Esophagus muscularis mucosa (tissue), 4 donors: Measurements from ENCODE around the gene KPNA1. TPM values are rescaled to one million over a fixed set of nuclear protein-coding genes. Genes with fewer than 3 reads are reported as not detected.

Source experiments
- DNase-seq: peaks from one replicate; pipeline ENCODE4 v3.0.0-alpha.2; 2017; ENCODE audit errors: extremely low spot score
- H3K27ac ChIP-seq, 4 donors: fragments of 200-600 bp; sonication (generic); replicated peaks in 1 of 4; 1 replicate in 3 of 4; 2 replicates in 1 of 4; pipeline ENCODE4 v1.5.1; 2016 to 2019; ENCODE audit warnings: mild to moderate bottlenecking in 1 of 4
- H3K27me3 ChIP-seq, 4 donors: fragments of 200-600 bp; sonication (generic); one replicate each; pipeline versions ENCODE4 v1.5.1 to v1.6.0; 2016 to 2019
- H3K36me3 ChIP-seq, 4 donors: fragments of 200-600 bp; sonication (generic); one replicate each; pipeline ENCODE4 v1.5.1; 2016 to 2019
- H3K4me1 ChIP-seq, 4 donors: fragments of 200-600 bp; sonication (generic); one replicate each; pipeline ENCODE4 v1.5.1; 2016 to 2019
- H3K4me3 ChIP-seq, 4 donors: fragments of 200-600 bp; sonication (generic); 1 replicate in 2 of 4; 2 replicates in 2 of 4; pipeline ENCODE4 v1.5.1; 2016 to 2019; ENCODE audit warnings: mild to moderate bottlenecking in 4 of 4, moderate library complexity in 1 of 4
- H3K9me3 ChIP-seq, 4 donors: fragments of 200-600 bp; sonication (generic); 1 replicate in 3 of 4; 2 replicates in 1 of 4; pipeline ENCODE4 v1.5.1; 2016 to 2019
- EP300 ChIP-seq: sonication (generic); formaldehyde crosslinking; IDR thresholded peaks from one replicate; pipeline ENCODE4 v1.6.1; 2017; ENCODE audit warnings: antibody characterized with exemption
- POLR2A ChIP-seq: fragments of 450-650 bp; IDR thresholded peaks from one replicate; pipeline ENCODE4 v1.6.1; 2017; ENCODE audit warnings: antibody characterized with exemption, moderate library complexity, mild to moderate bottlenecking, low read depth
- POLR2AphosphoS5 ChIP-seq, 2 donors: sonication (generic); formaldehyde crosslinking; IDR thresholded peaks; one replicate each; pipeline ENCODE4 v1.6.1; 2017; ENCODE audit warnings: antibody characterized with exemption in 2 of 2
- WGBS: methylation state at CpG from one replicate; pipeline ENCODE4 v1.1.5; 2018; 5-methylcytosine and 5-hydroxymethylcytosine counted together
- intact Hi-C: fragments of 100-400 bp; cut with DNase I; formaldehyde crosslinking; loops from one replicate; pipeline ENCODE4 v1.15.1; 2023
- total RNA-seq, 4 donors: library from RNA; depleted of rRNA; stranded (reverse); fragments of >200 nt; gene quantifications; one replicate each; pipeline versions ENCODE4 v1.1.0 to v1.2.1, GENCODE V29; 2016
- TF ChIP-seq, protein P1 (sequence below), 3 experiments: fragments of 200-600 bp in 2 of 3; fragments of 450-650 bp in 1 of 3; sonication (generic) in 2 of 3; IDR thresholded peaks; one replicate each; pipeline ENCODE4 v1.5.1; 2017 to 2019; ENCODE audit warnings: antibody characterized with exemption in 3 of 3, mild to moderate bottlenecking in 2 of 3, moderate library complexity in 1 of 3

The KPNA1 gene
- total RNA-seq, 4 donors from 2014 or later: 28.2 to 47.4 (median 45.3) TPM

GRCh38 chr3:122435950-122436349 is 78.8 kb downstream of the KPNA1 start:
- no peaks in the 10 kb centered on the region for H3K27me3 ChIP-seq
- no peak for DNase-seq
- H3K36me3 ChIP-seq: peaks cover 25 to 96% (median 82%) of the 10 kb centered on the region in 4 donors
- no peak overlapping the region for H3K4me3 ChIP-seq
- intact Hi-C loops: no loop called here
- 98% methylated on average over 9 of the region's 9 CpGs for WGBS
- TF ChIP-seq POLR2AphosphoS5 (IDR thresholded peaks at IDR 0.05): no peak
- no peak for TF ChIP-seq EP300
- no peak for TF ChIP-seq POLR2A
- TF ChIP-seq, protein P1, sequence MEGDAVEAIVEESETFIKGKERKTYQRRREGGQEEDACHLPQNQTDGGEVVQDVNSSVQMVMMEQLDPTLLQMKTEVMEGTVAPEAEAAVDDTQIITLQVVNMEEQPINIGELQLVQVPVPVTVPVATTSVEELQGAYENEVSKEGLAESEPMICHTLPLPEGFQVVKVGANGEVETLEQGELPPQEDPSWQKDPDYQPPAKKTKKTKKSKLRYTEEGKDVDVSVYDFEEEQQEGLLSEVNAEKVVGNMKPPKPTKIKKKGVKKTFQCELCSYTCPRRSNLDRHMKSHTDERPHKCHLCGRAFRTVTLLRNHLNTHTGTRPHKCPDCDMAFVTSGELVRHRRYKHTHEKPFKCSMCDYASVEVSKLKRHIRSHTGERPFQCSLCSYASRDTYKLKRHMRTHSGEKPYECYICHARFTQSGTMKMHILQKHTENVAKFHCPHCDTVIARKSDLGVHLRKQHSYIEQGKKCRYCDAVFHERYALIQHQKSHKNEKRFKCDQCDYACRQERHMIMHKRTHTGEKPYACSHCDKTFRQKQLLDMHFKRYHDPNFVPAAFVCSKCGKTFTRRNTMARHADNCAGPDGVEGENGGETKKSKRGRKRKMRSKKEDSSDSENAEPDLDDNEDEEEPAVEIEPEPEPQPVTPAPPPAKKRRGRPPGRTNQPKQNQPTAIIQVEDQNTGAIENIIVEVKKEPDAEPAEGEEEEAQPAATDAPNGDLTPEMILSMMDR (IDR thresholded peaks at IDR 0.05): no peak
- H3K9me3 ChIP-seq: no peaks in the 10 kb centered on the region
- H3K4me1 ChIP-seq: no peaks in the 10 kb centered on the region
- H3K27ac ChIP-seq: no peak overlapping the region

GRCh38 chr3:122430371-122430770 is 84.4 kb downstream of the KPNA1 start:
- no peak overlapping the region for H3K4me3 ChIP-seq
- intact Hi-C loops: no loop called here
- H3K36me3 ChIP-seq: peaks cover 33 to 87% (median 69%) of the 10 kb centered on the region in 4 donors
- H3K4me1 ChIP-seq: peaks cover 0 to 7% (median 0%) of the 10 kb centered on the region in 4 donors
- no peak for TF ChIP-seq EP300
- 95% methylated on average over 2 of the region's 2 CpGs for WGBS
- no peaks in the 10 kb centered on the region for H3K27me3 ChIP-seq
- DNase-seq: no peak
- no peak overlapping the region for H3K27ac ChIP-seq
- no peaks in the 10 kb centered on the region for H3K9me3 ChIP-seq

- WGBS: 82% methylated on average over 2 of the region's 2 CpGs
- H3K36me3 ChIP-seq: peaks cover 33 to 78% (median 62%) of the 10 kb centered on the region in 4 donors
- intact Hi-C loops: no loop called here
- no peak overlapping the region for H3K4me3 ChIP-seq
- H3K27ac ChIP-seq: no peak overlapping the region
- DNase-seq: no peak
- TF ChIP-seq, protein P1 (IDR thresholded peaks at IDR 0.05): no peak
- TF ChIP-seq EP300: no peak
- TF ChIP-seq POLR2AphosphoS5 (IDR thresholded peaks at IDR 0.05): no peak
- TF ChIP-seq POLR2A: no peak
- H3K27me3 ChIP-seq: no peaks in the 10 kb centered on the region
- H3K9me3 ChIP-seq: no peaks in the 10 kb centered on the region
- H3K4me1 ChIP-seq: peaks cover 0 to 7% (median 0%) of the 10 kb centered on the region in 4 donors
Measured at GRCh38 chr3:122427857-122428471, 86.8 kb downstream of the KPNA1 start.

DNA sequence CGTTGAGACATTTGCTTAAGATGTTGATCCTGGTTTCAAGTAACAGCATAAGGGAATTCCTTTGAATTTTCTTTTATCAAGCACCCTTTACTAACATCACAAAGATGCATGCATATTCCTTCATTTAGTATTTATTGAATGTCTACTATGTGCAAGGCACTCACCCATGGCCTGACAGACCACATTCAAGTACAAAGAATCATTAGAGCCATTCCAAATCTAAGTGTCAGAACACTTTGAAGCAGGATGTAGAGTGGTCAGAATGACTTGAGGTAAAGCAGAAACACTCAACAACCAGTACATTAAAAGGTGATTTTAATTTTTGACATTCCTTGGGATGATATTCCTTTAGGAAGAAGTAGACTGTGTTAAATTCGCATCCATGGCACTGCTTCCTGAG is 92.9 kb downstream of the KPNA1 start:
- intact Hi-C loops: no loop called here
- WGBS: 92% methylated on average over 2 of the region's 2 CpGs
- H3K27ac ChIP-seq: no peak overlapping the region
- H3K4me3 ChIP-seq: no peak overlapping the region
- H3K36me3 ChIP-seq: peaks cover 25 to 39% (median 30%) of the 10 kb centered on the region in 4 donors
- H3K27me3 ChIP-seq: no peaks in the 10 kb centered on the region
- TF ChIP-seq EP300 (no peak), POLR2AphosphoS5 (IDR thresholded peaks at IDR 0.05) (no peak)
- TF ChIP-seq, protein P1 (IDR thresholded peaks at IDR 0.05): no peak
- no peak for DNase-seq
- no peaks in the 10 kb centered on the region for H3K9me3 ChIP-seq
- H3K4me1 ChIP-seq: peaks cover 6 to 9% (median 6%) of the 10 kb centered on the region in 4 donors

GRCh38 chr3:122421101-122421500 is 93.6 kb downstream of the KPNA1 start:
- no peak for DNase-seq
- peaks cover 7 to 12% (median 9%) of the 10 kb centered on the region in 4 donors for H3K4me1 ChIP-seq
- H3K9me3 ChIP-seq: no peaks in the 10 kb centered on the region
- no peaks in the 10 kb centered on the region for H3K27me3 ChIP-seq
- no peak overlapping the region for H3K27ac ChIP-seq
- TF ChIP-seq POLR2A (no peak), POLR2AphosphoS5 (IDR thresholded peaks at IDR 0.05) (no peak), EP300 (no peak)
- TF ChIP-seq, protein P1 (IDR thresholded peaks at IDR 0.05): no peak
- 66% methylated on average over 4 of the region's 4 CpGs for WGBS
- intact Hi-C loops: no loop called here
- H3K36me3 ChIP-seq: peaks cover 18 to 31% (median 22%) of the 10 kb centered on the region in 4 donors
- H3K4me3 ChIP-seq: no peak overlapping the region
